SK-N-SH (cell line): ENCODE data around the gene TSHR. TPM values are rescaled to one million over a fixed set of nuclear protein-coding genes. Genes with fewer than 3 reads are reported as not detected.
"Not testable (repeated sequence)": the region's sequence is repeated elsewhere in the genome, so short reads cannot be mapped to it uniquely, and the experiment has no call there.

Source experiments
- CTCF ChIA-PET: fragments of 300-600, 350-600 bp; formaldehyde crosslinking; extraction: SDS; loops from one replicate; lab custom pipeline; 2021; lab: Yijun Ruan, JAX
- POLR2A ChIA-PET: fragments of 350-600 bp; sonication (Branson Sonifier 250); formaldehyde crosslinking; extraction: SDS; loops from one replicate; lab custom pipeline; 2020; ENCODE audit warnings: antibody characterized with exemption, inconsistent platforms; lab: Yijun Ruan, JAX
- DNase-seq: peaks from one replicate; pipeline ENCODE4 v3.0.0; 2012
- H2AFZ ChIP-seq: fragments of 200-600 bp; sonication (generic); 2 replicates; pipeline ENCODE4 v1.8.1; 2016; ENCODE audit warnings: antibody characterized with exemption, mild to moderate bottlenecking, low read depth
- H3F3A ChIP-seq: fragments of 200-600 bp; sonication (generic); replicated peaks from 2 replicates; pipeline ENCODE3; 2016; ENCODE audit warnings: antibody characterized with exemption, mild to moderate bottlenecking; ENCODE audit not compliant: insufficient read depth
- H3K27ac ChIP-seq, 2 experiments: fragments of 200-500 bp in 1 of 2; fragments of 200-600 bp in 1 of 2; sonication (Bioruptor generic) in 1 of 2; sonication (generic), shearing (Covaris generic) in 1 of 2; 2 replicates each; pipeline versions ENCODE4 v1.5.1 to v1.6.1; 2014 to 2016; ENCODE audit warnings: low read depth in 2 of 2, inconsistent platforms in 1 of 2, low read length in 1 of 2, mild to moderate bottlenecking in 1 of 2, mixed read lengths in 1 of 2
- H3K27me3 ChIP-seq: fragments of 200-600 bp; sonication (generic), shearing (Covaris generic); 2 replicates; pipeline ENCODE4 v1.6.1; 2016; ENCODE audit warnings: mixed run types; ENCODE audit not compliant: insufficient read depth
- H3K36me3 ChIP-seq, 2 experiments: fragments of 200-500 bp in 1 of 2; fragments of 200-600 bp in 1 of 2; sonication (Bioruptor generic) in 1 of 2; sonication (generic) in 1 of 2; replicated peaks in 1 of 2; 2 replicates each; pipeline versions ENCODE3 to v1.5.1; 2014 to 2016; ENCODE audit warnings: low read length in 1 of 2, mild to moderate bottlenecking in 1 of 2; ENCODE audit not compliant: insufficient read depth in 2 of 2, control insufficient read depth in 1 of 2
- H3K4me1 ChIP-seq, 2 experiments: fragments of 200-500 bp in 1 of 2; fragments of 200-600 bp in 1 of 2; sonication (Bioruptor generic) in 1 of 2; sonication (generic), shearing (Covaris generic) in 1 of 2; 2 replicates each; pipeline versions ENCODE4 v1.5.1 to v1.6.1; 2014 to 2016; ENCODE audit warnings: low read depth in 1 of 2, low read length in 1 of 2, mixed run types in 1 of 2; ENCODE audit not compliant: insufficient read depth in 2 of 2, control insufficient read depth in 1 of 2
- H3K4me2 ChIP-seq: fragments of 200-600 bp; sonication (generic), shearing (Covaris generic); 2 replicates; pipeline ENCODE4 v1.6.1; 2017; ENCODE audit warnings: mixed run types
- H3K4me3 ChIP-seq, 2 experiments: fragments of 200-500 bp in 1 of 2; fragments of 200-600 bp in 1 of 2; sonication (Bioruptor generic) in 1 of 2; sonication (generic), shearing (Covaris generic) in 1 of 2; 2 replicates each; pipeline versions ENCODE4 v1.5.1 to v1.8.1; 2014 to 2016; ENCODE audit warnings: low read depth in 2 of 2, inconsistent platforms in 1 of 2, low read length in 1 of 2, mild to moderate bottlenecking in 1 of 2, mixed read lengths in 1 of 2, moderate library complexity in 1 of 2
- H3K79me2 ChIP-seq: fragments of 200-600 bp; sonication (generic); 2 replicates; pipeline ENCODE4 v1.8.1; 2017; ENCODE audit warnings: mild to moderate bottlenecking; ENCODE audit not compliant: insufficient read depth
- H3K9ac ChIP-seq: fragments of 200-600 bp; sonication (generic); 2 replicates; pipeline ENCODE4 v1.6.1; 2017; ENCODE audit warnings: mixed run types
- H3K9me2 ChIP-seq: fragments of 200-600 bp; sonication (generic); 2 replicates; pipeline ENCODE4 v1.6.1; 2017; ENCODE audit warnings: mixed run types
- H3K9me3 ChIP-seq: fragments of 200-600 bp; sonication (generic); 2 replicates; pipeline ENCODE4 v1.6.1; 2017; ENCODE audit warnings: mixed run types, mild to moderate bottlenecking, moderate library complexity
- H4K20me1 ChIP-seq: fragments of 200-600 bp; sonication (generic); 2 replicates; pipeline ENCODE4 v1.6.1; 2017; ENCODE audit warnings: mild to moderate bottlenecking, mixed run types; ENCODE audit not compliant: insufficient read depth
- NFIC ChIP-seq: IDR thresholded peaks from 2 replicates; pipeline ENCODE4 v1.4.0; 2012; ENCODE audit warnings: borderline replicate concordance
- PBX3 ChIP-seq: IDR thresholded peaks from 2 replicates; pipeline ENCODE4; 2012
- RAD21 ChIP-seq: IDR thresholded peaks from 2 replicates; pipeline ENCODE4 v1.6.1; 2012; ENCODE audit warnings: mild to moderate bottlenecking, low read length
- SIN3A ChIP-seq: IDR thresholded peaks from 2 replicates; pipeline ENCODE4 v1.6.1; 2012; ENCODE audit warnings: low read depth, mild to moderate bottlenecking, low read length, moderate library complexity, borderline replicate concordance
- SMC3 ChIP-seq: IDR thresholded peaks from 2 replicates; pipeline ENCODE4 v1.6.1; 2012; ENCODE audit warnings: low read depth, low read length, improper control_type of control experiment
- WGBS: methylation state at CpG from one replicate; pipeline ENCODE4 v1.1.6; 2017; ENCODE audit warnings: low lambda C conversion rate; 5-methylcytosine and 5-hydroxymethylcytosine counted together
- polyA plus RNA-seq, 3 experiments: library from polyadenylated mRNA; depleted of rRNA; stranded (reverse); fragments of >200 nt; gene quantifications; 2 replicates each; pipeline ENCODE4 v1.2.3, GENCODE V29; 2012
- TF ChIP-seq, protein P1 (sequence below): IDR thresholded peaks from 2 replicates; pipeline ENCODE4 v1.6.1; 2012; ENCODE audit warnings: mild to moderate bottlenecking, low read depth, low read length, moderate library complexity

Gene TSHR
- polyA plus RNA-seq, 1 of the 3 experiments (the other 2 are of a cell fraction) = not detected

DNA sequence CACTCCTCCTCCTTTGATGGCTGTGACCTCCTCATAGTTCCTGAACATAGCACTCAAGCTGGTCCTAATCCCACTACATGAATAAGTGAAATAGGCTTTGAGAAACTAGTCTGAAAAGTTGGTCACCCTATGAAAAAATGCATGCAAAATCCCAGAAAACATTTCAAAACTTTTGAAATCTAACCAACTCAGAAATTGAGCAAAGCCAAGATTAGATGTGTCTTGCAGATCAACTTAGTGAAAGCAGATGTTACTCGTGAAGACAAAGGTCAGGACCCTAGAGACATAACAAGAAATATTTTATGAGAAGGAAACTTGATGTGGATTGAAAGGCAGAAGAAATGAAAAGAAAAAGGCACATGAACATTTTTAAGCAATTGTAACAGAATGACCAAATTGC is 63.3 kb downstream of the TSHR start:
- no peaks in the 10 kb centered on the region for H3K36me3 ChIP-seq
- WGBS = 14% methylated on average over 1 of the region's 1 CpG

DNA sequence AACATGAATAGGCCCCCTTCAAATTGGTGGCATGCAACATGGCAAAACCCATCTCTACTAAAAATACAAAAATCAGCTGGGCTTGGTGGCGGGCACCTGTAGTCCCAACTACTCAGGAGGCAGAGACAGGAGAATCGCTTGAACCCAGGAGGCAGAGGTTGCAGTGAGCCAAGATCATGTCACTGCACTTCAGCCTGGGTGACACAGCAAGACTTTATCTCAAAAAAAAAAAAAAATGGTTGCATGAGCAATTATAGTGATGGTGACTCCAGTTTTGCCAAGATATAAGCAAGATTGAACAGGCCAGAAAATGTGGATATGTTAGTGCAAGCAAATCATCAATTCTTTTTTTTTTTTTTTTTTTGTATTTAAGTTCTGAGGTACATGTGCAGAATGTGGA is 63.7 kb downstream of the TSHR start:
- H2AFZ ChIP-seq, H3F3A ChIP-seq, H3K4me3 ChIP-seq, CTCF ChIA-PET, H3K36me3 ChIP-seq, DNase-seq, H3K9ac ChIP-seq, H3K9me3 ChIP-seq, H4K20me1 ChIP-seq, H3K4me2 ChIP-seq, H3K27ac ChIP-seq, H3K27me3 ChIP-seq, H3K79me2 ChIP-seq, POLR2A ChIA-PET, H3K4me1 ChIP-seq, H3K9me2 ChIP-seq: not testable (repeated sequence)
- WGBS = 12% methylated on average over 2 of the region's 2 CpGs

More for the DNA sequence above, 63.3 kb downstream of the TSHR start:
- Histone ChIP-seq H3K27ac (no peak overlapping the region), H3K4me1 (no peaks in the 10 kb centered on the region), H3F3A (no peaks in the 10 kb centered on the region), H3K9ac (no peak overlapping the region), H3K9me2 (no peaks in the 10 kb centered on the region), H4K20me1 (no peaks in the 10 kb centered on the region), H3K27me3 (no peaks in the 10 kb centered on the region; the same call in 1 of the 2 replicates), H3K79me2 (no peaks in the 10 kb centered on the region), H3K4me2 (no peak overlapping the region), H2AFZ (no peak overlapping the region), H3K4me3 (no peak overlapping the region)
- CTCF ChIA-PET = no interaction called here
- no peak for DNase-seq
- POLR2A ChIA-PET = no interaction called here
- no peak for TF ChIP-seq SIN3A
- TF ChIP-seq, protein P1, sequence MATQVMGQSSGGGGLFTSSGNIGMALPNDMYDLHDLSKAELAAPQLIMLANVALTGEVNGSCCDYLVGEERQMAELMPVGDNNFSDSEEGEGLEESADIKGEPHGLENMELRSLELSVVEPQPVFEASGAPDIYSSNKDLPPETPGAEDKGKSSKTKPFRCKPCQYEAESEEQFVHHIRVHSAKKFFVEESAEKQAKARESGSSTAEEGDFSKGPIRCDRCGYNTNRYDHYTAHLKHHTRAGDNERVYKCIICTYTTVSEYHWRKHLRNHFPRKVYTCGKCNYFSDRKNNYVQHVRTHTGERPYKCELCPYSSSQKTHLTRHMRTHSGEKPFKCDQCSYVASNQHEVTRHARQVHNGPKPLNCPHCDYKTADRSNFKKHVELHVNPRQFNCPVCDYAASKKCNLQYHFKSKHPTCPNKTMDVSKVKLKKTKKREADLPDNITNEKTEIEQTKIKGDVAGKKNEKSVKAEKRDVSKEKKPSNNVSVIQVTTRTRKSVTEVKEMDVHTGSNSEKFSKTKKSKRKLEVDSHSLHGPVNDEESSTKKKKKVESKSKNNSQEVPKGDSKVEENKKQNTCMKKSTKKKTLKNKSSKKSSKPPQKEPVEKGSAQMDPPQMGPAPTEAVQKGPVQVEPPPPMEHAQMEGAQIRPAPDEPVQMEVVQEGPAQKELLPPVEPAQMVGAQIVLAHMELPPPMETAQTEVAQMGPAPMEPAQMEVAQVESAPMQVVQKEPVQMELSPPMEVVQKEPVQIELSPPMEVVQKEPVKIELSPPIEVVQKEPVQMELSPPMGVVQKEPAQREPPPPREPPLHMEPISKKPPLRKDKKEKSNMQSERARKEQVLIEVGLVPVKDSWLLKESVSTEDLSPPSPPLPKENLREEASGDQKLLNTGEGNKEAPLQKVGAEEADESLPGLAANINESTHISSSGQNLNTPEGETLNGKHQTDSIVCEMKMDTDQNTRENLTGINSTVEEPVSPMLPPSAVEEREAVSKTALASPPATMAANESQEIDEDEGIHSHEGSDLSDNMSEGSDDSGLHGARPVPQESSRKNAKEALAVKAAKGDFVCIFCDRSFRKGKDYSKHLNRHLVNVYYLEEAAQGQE = no peak
- no peak for TF ChIP-seq RAD21
- no peak for TF ChIP-seq NFIC
- no peak for TF ChIP-seq PBX3
- no peak for TF ChIP-seq SMC3
- TF ChIP-seq, all 33 proteins: peak for 0
- H3K9me3 ChIP-seq = no peaks in the 10 kb centered on the region
